Right renal pelvis (tissue), 4 donors: Measurements from ENCODE around the gene VOPP1. TPM values are rescaled to one million over a fixed set of nuclear protein-coding genes. Genes with fewer than 3 reads are reported as not detected.
"Not testable (repeated sequence)": the region's sequence is repeated elsewhere in the genome, so short reads cannot be mapped to it uniquely, and the experiment has no call there.

ENCODE experiments used
- DNase-seq, 4 donors: peaks; one replicate each; pipeline ENCODE4 v3.0.0-alpha.2; 2013; ENCODE audit warnings: low read depth in 4 of 4, low spot score in 3 of 4, missing footprints in 1 of 4
- polyA plus RNA-seq, 4 donors: library from polyadenylated mRNA; unstranded; fragments of 120-200 nt; gene quantifications; one replicate each; pipeline ENCODE4 v1.2.1, GENCODE V29; 2013; ENCODE audit not compliant: insufficient read length in 4 of 4

The VOPP1 gene
- polyA plus RNA-seq, 4 donors = 63.2 to 67.8 (median 64.0) TPM

- DNase-seq = no peak
Measured at GRCh38 chr7:55587687-55588378, 15.5 kb upstream of the VOPP1 start.

DNA sequence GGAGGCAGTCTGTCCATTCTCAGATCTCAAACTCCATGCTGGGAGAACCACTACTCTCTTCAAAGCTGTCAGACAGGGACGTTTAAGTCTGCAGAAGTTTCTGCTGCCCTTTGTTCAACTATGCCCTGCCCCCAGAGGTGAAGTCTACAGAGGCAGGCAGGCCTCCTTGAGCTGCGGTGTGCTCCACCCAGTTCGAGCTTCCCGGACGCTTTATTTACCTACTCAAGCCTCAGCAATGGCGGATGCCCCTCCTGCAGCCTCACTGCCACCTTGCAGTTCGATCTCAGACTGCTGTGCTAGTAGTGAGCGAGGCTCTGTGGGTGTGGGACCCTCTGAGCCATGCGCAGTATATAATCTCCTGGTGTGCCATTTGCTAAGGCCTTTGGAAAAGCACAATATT is 10.4 kb upstream of the VOPP1 start:
- DNase-seq = not testable (repeated sequence)

DNA sequence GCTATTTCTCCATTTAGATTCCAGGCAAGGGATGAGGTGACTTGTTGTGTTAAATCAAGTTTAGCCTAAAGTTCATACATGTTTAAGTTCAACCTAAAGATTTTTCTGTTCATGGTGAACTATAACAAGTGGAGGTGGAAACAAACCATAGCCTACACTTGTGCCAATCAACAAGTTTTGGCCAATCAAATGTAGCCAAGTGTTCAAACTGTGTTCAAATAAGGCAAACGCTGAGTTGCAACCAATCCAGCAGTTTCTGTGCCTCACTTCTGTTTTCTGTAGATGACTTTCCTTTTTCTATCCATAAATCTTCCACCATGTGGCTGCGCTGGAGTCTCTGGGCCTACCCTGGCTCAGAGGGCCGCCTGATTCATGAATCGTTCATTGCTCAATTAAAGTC is 4.5 kb upstream of the VOPP1 start:
- no peak for DNase-seq

- DNase-seq = no peak
Measured at GRCh38 chr7:55575733-55576132, 3.4 kb upstream of the VOPP1 start.

DNA sequence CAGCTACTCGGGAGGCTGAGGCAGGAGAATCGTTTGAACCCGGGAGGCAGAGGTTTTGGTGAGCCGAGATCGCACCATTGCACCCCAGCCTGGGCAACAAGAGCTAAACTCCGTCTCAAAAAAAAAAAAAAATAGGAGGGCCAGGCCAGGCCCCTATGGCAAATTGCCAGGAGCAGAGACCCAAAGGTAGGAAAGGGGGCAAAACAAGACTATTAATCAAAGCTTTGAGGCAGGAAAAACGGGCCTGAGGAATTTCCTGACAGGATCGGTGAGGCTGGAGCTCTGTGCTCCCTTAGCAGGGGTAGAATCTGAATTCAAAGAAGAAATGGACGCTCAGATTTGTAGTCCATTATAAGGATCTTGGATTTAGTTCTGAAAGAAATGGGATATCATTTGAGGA is 2.8 kb upstream of the VOPP1 start:
- no peak for DNase-seq

GRCh38 chr7:55574051-55574717 is 1.9 kb upstream of the VOPP1 start:
- DNase-seq = no peak

DNA sequence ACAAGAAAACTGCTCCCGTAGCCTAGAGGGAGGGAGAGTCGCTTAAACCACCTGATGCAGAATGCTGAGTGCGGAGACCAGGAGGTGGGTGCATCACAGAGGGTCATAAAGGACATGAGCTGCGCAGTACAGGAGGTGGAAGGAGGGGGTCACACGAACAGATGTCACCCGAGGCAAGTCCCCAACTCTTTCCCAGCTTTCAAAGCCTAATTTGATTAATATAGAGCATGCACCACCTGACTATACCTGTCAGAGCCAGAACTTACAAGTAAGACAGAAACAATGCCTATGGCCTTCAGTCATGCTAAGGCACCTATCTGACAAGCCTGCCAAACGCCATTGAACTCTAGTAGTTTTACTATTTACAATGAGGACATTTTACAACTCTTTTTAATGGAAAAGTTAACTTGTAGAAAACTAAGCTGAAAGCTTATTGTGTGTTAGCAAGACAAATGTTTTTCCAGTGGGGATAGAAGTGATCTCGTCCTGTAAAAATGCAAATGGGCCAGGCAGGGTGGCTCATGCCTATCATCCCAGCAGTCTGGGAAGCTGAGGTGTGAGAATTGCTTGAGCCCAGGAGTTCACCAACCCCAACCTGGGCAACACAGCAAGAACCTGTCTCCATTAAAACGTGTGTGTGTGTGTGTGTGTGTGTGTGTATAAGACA is 1.1 kb upstream of the VOPP1 start:
- DNase-seq = no peak

GRCh38 chr7:55571511-55572377 is 558 bp downstream of the VOPP1 start:
- DNase-seq = peak in 1 of 4 donors; percentile 54

GRCh38 chr7:55570939-55571338 is 1.4 kb downstream of the VOPP1 start:
- DNase-seq = no peak

GRCh38 chr7:55570218-55570873 is 2.0 kb downstream of the VOPP1 start:
- no peak for DNase-seq

DNA sequence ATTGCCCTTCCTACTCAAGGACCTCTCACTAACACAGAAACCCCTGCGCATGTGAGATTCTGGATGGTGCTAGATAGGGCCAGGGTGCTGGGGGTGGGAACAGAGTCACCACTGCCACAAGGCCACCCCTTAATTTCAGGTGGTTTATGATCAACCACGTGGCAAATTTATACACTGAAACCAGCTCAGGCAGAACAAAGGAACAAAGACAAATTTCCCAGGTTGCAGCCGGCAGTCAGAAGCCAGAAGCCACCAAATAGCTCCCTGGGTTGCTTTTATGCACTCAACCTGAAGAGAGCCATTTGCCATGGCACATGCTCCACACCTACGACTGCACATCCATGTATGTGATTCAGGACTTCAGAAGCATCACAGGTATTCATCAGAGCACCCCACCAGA is 2.5 kb downstream of the VOPP1 start:
- DNase-seq = no peak

DNA sequence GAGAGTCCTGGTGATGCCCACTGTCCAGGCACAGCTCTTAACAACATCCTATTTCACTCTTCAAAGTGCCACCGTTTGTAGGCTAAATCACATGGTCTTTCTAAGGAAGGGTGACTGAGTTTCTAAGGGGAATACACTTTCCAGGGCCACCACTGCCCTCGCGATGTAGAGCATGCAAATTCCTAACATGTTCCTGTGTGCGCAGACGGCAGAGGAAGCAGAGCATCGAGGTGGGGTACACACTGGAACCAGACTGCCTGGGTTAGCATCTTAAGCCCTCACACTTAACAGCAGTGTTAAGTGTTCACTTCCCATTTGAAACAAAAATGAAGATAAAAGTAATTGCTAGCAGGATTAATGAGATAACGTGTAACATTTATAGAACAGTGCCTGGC is 3.0 kb downstream of the VOPP1 start:
- no peak for DNase-seq

- no peak for DNase-seq
Measured at GRCh38 chr7:55568613-55569268, 3.6 kb downstream of the VOPP1 start.

GRCh38 chr7:55567571-55567970 is 4.7 kb downstream of the VOPP1 start:
- DNase-seq = no peak

- DNase-seq = no peak
Measured at GRCh38 chr7:55565681-55566080, 6.6 kb downstream of the VOPP1 start.

DNA sequence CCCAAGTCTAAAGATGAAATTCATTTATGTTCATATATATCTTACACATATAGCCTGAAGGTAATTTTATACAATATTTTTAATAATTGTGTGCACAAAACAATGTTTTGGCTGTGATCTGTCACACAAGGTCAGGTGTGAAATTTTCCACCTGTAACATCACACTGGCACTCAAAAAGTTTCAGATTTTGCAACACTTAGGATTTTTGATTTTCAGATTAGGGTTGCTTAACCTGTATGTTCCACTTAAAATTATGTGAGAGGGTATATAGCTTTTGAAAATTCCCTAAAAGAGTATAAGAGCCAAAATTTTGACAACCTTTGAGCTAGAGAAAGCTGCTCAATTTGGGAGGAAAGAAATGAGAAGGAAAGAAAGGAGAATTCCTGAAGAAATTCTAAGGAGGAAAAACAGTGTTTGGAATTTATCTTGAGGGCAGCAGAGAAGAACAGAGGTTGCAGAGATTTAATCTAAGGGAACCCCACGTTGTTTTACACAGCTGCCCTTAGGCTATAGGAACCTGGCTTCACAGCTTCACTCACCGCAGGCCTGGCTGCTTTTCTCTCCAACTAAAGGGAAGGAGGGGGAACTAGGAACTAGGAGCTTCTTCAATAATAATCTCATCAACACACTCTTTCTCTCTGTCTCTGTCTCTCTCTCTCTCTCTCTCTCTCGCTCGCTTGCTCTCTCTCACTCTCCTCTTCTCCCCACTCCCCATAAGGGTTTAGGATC is 8.5 kb downstream of the VOPP1 start:
- DNase-seq = no peak

- DNase-seq = no peak
Measured at GRCh38 chr7:55561690-55562089, 10.6 kb downstream of the VOPP1 start.

GRCh38 chr7:55558962-55559920 is 13.1 kb downstream of the VOPP1 start:
- no peak for DNase-seq
